LNCaP clone FGC (cell line): ENCODE results near the gene CCN2.

ENCODE experiments used
- DNase-seq: peaks from one replicate; pipeline ENCODE4 v3.0.0-alpha.2; 2011; ENCODE audit warnings: low read depth
- H3K4me3 ChIP-seq: 2 replicates; pipeline ENCODE4 v1.5.1; 2011; ENCODE audit warnings: mild to moderate bottlenecking, low read depth, low read length, control low read depth
- CTCF ChIP-seq: IDR thresholded peaks from 2 replicates; pipeline ENCODE4 v1.5.1; 2012; ENCODE audit warnings: mild to moderate bottlenecking; ENCODE audit not compliant: control insufficient read depth, insufficient read depth; ENCODE audit errors: extremely low read depth

Gene CCN2

GRCh38 chr6:131979515-131980337 lies 28.6 kb upstream of the CCN2 start:
- H3K4me3 ChIP-seq, result no peak overlapping the region
- no peak for DNase-seq
- TF ChIP-seq CTCF, result no peak

GRCh38 chr6:131978522-131978921 lies 27.4 kb upstream of the CCN2 start:
- no peak overlapping the region for H3K4me3 ChIP-seq
- no peak for TF ChIP-seq CTCF
- DNase-seq, result no peak

GRCh38 chr6:131976545-131977061 lies 25.4 kb upstream of the CCN2 start:
- no peak overlapping the region for H3K4me3 ChIP-seq
- no peak for TF ChIP-seq CTCF
- DNase-seq, result no peak

- no peak for DNase-seq
- no peak for TF ChIP-seq CTCF
- no peak overlapping the region for H3K4me3 ChIP-seq
Observed at GRCh38 chr6:131972741-131973140, 21.6 kb upstream of the CCN2 start.

- DNase-seq, result no peak
- H3K4me3 ChIP-seq, result no peak overlapping the region
- no peak for TF ChIP-seq CTCF
Observed at GRCh38 chr6:131970076-131970859, 19.1 kb upstream of the CCN2 start.

- no peak for DNase-seq
Observed at GRCh38 chr6:131968656-131969055, 17.5 kb upstream of the CCN2 start.

More at GRCh38 chr6:131968656-131969055, 17.5 kb upstream of the CCN2 start:
- no peak for TF ChIP-seq CTCF
- H3K4me3 ChIP-seq, result no peak overlapping the region
